Activated T-cell treated with anti-CD3 and anti-CD28 coated beads for 1 hour (primary cell): ENCODE data around the gene HOXC6.
"Not testable (repeated sequence)": the region's sequence is repeated elsewhere in the genome, so short reads cannot be mapped to it uniquely, and the experiment has no call there.

Source experiments
- DNase-seq: peaks from one replicate; pipeline ENCODE4 v3.0.0-alpha.2; 2020; ENCODE audit warnings: low read depth

The HOXC6 gene

DNA sequence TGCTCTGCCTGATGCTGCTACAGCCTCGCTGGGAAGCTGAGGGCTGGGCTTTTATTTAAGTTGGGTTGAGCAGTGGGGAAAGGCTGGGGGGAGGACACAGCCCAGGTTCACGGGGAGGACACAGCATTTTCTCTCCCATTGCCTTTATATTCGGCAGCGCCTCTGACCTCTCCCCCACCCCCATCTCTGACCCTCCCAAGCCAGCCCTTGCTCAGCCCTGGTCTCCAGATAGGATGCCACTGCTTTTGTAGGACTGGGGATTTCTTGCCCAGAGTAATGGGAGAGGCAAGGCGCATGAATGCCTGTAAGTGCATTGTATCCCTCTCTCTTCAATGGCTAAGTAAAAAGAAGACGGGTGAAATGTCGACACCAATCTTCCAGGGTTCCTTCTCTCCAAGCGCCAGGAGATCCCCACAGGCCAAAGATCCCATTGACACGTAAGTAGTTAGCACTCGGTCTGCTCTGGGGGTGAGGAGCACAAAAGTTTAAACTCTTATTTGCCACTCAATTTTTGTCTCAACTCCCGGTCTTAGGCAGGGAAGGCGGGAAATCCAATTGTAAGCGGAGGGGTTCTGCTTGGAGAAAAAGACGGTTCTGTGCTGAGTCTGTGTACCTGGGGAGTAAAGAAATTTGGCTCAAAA, 30.0 kb downstream of the HOXC6 start:
- DNase-seq = no peak

GRCh38 chr12:54059668-54060067, 31.4 kb downstream of the HOXC6 start:
- DNase-seq = no peak

GRCh38 chr12:54060174-54060974, 32.1 kb downstream of the HOXC6 start:
- DNase-seq = no peak

- DNase-seq = no peak
These were observed 32.9 kb downstream of the HOXC6 start for GRCh38 chr12:54060975-54061778.

GRCh38 chr12:54065677-54066076, 37.4 kb downstream of the HOXC6 start:
- DNase-seq = no peak

GRCh38 chr12:54066408-54066807, 38.2 kb downstream of the HOXC6 start:
- no peak for DNase-seq

DNA sequence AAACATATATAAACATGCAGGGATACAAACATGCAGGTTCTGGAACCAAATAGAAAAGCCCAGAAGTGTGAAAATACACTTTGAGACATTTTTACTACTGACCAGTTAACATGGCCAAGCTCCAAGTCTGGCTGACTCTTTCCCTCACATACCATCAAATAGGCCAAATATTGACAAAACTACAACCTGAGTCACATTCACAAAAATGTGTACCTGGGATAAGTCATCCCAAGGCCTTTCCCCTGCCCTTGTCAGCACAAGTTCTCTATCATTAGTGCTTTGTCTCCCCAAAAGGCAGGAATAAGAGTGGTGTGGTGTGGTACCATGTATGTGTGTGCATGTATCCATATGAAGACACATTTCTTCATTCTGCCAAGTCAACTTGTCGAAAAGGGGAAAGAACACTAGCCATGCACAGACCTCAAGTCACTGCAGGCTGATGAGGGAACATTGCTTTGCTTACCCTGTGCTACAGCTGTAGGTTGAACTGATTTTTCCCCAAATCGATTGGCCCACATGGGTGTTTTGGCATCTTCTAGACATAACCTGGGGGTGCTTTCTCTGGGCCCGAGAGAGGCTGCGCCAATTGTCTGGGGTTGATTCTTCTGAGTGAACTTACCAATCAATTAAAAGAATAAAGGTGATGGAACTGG, 40.3 kb downstream of the HOXC6 start:
- no peak for DNase-seq

GRCh38 chr12:54071942-54072341, 43.7 kb downstream of the HOXC6 start:
- no peak for DNase-seq

DNA sequence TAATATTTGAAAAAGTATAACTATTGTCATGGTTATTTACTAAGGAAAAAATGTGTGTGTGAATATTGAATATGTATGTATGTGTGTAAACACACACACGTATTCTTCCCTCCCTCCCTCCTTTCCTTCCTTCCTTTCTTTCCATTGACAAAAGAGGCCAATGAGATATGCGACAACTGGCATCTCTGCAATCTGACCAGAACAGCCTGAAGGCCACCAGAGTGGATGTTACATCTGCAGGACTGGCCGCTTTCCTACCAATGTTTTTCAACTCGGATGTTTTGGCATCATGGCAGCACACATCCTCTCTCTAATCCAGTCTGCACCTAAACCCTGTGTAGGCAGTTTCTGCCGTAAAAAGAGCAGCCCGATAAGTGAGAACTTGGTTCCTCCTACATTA, 46.1 kb downstream of the HOXC6 start:
- DNase-seq = no peak

DNA sequence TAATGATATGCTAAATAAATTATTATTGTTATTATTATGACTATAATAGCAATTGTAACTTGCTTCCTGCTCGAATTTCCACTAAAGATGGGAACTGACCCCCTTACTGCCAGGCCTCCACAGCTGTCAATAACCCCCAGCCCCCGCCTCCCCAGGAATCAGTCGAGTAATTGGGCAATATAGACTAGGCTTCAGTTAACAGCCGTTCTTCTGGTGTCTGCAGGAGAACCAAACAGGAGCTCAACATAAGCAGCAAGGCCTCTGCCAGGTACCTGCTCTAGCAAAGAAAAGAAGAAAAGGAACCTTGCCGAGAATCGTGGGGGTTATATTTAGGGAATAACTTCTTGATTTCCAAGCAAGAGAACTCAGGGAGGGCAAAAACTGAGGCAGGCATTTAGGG, 47.2 kb downstream of the HOXC6 start:
- DNase-seq = no peak

- no peak for DNase-seq
These were observed 47.7 kb downstream of the HOXC6 start for GRCh38 chr12:54075974-54076373.

GRCh38 chr12:54077843-54078242, 49.6 kb downstream of the HOXC6 start:
- not testable (repeated sequence) for DNase-seq

DNA sequence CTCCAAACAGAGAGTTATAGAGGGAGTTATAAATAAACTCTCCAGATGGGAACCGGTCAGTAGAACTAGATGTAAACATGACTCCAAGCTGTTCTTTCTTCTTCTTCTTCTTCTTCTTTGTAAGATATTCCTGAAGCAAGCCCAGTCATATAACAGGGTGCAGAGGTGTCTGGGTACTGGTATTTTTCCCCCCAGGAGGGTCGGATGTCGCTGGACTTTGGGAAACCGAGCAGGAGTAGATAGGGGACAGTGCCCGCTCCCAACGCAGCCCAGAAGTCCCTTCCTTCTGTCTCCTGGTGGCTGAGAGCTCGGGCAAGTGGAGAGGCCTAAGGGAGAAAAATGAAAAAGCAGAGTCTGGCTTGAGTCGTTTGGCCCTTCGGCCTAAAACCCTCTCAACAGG, 50.9 kb downstream of the HOXC6 start:
- DNase-seq = not testable (repeated sequence)
